Nasal cavity respiratory epithelium epithelial cell of viscerocranial mucosa (primary cell): ENCODE data around the gene KIF2A. TPM values are rescaled to one million over a fixed set of nuclear protein-coding genes. Genes with fewer than 3 reads are reported as not detected.

Experiments used
- total RNA-seq: library from RNA; depleted of rRNA; stranded (reverse); fragments of >200 nt; gene quantifications from 2 replicates; pipeline ENCODE4 v1.2.3, GENCODE V29; 2014

The KIF2A gene
- 45.5 and 78.0 TPM in 2 replicates for total RNA-seq

DNA sequence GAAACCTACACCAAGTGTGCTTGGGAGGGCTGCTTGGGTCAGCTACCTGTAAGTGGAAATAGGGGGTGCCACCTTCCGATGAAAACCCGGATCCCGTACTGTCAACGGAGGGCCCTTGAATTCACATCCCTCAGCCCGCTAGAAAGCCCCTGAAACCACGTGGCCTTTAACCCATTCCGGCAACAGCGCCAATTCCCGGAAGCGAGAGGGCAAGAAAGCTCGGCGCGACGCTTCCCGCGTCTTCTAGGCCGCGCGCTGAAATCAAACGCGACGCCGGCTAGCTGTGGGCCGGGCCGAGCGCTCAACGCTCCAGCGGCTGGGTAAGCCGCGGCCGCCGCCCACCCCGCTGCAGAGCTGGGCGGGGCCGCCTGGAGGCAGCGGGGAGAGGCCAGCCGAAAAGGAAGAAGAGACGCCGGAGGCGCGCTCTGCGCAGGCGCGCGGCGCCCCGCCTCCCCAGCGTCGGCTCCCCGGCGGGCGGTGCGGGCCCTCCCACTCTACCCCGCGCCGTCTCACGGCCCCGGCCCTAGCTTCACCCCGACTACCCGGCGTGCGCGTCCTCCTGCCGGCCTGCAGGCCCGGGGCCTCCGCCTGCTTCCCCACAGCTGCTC lies at the start of gene KIF2A:
Gene KIF2A, plus strand, starts transcription at position 492 of the 608 bp plus-strand sequence. CDS start 267 bp downstream, outside the sequence.

DNA sequence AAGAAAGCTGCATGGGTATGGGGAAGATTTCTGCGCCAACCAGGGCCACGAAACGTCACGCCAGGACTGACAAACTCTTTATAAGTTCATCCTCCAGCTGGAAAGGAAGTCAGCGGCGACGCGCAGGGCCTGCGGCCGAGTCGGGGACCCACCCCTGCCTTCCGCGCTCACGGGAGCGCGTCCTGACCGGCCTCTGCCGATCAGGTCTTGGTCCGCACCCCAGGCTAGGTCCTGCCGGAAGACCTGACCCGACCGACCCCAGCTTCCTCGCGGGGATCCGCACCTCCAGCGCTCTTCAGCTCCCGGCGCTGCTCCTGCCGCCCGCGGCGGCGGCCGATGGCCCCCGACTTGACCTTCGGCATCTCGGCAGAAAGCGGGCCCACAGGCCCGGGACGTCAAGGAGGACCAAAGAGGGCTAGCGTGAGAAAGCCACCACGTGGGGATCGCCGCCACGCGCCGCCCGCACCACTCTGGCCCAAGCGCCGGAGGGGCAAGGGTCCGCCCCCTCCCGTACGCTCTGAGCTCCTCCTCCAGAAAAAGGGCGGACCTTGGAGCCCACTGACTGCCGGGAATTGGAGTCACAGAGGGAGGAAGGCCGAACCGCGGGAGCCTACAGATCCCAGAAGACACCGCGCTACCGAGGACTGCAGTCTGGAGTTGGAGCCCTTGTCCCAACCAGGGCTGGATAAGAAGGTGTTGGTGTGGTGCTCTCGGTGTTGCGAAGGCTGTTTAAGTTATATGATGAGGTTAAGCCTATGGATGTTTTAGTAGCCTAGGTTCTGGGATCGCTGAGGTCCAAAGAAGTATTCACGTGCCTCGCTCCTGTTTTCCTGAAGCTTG lies 97.6 kb downstream of the KIF2A start, which contains the start of gene DIMT1:
Gene DIMT1, minus strand, starts transcription at position 495 of the 840 bp plus-strand sequence. Its CDS starts 133 bp downstream, at position 362.

GRCh38 chr5:62412549-62413329 lies 106.7 kb downstream of the KIF2A start, which contains the start of gene IPO11:
TSS of gene IPO11 (plus strand) at chr5:62412763. CDS start at chr5:62437280, 24,517 bp downstream.

Other genes starting within 250 kb of the KIF2A start
- 27.7 and 29.8 TPM in 2 replicates for gene DIMT1, start 97.7 kb downstream of the KIF2A start, total RNA-seq
- gene IPO11, start 106.6 kb downstream of the KIF2A start, total RNA-seq: 39.6 and 47.6 TPM in 2 replicates